Progenitor cell of endocrine pancreas (in vitro differentiated cells): Measurements from ENCODE around the gene VIT. TPM values are rescaled to one million over a fixed set of nuclear protein-coding genes. Genes with fewer than 3 reads are reported as not detected.

Experiments used
- DNase-seq: peaks from one replicate; pipeline ENCODE4 v3.0.0; 2021; ENCODE audit warnings: low spot score; ENCODE audit not compliant: unreplicated experiment
- H3K27ac Mint-ChIP-seq: 2 replicates; pipeline ENCODE4 v1.8.0; 2021; ENCODE audit warnings: mild to moderate bottlenecking, moderate library complexity, mixed read lengths
- H3K27me3 Mint-ChIP-seq: 2 replicates; pipeline ENCODE4 v1.8.0; 2021; ENCODE audit warnings: mixed read lengths
- H3K36me3 Mint-ChIP-seq: 2 replicates; pipeline ENCODE4 v1.8.0; 2022; ENCODE audit warnings: mixed read lengths; ENCODE audit not compliant: insufficient read depth
- H3K4me1 Mint-ChIP-seq: 2 replicates; pipeline ENCODE4 v1.8.0; 2021; ENCODE audit warnings: low read depth, mixed read lengths
- H3K4me3 Mint-ChIP-seq: 2 replicates; pipeline ENCODE4 v1.8.0; 2021; ENCODE audit warnings: low read depth, mild to moderate bottlenecking, moderate library complexity, mixed read lengths
- H3K9me3 Mint-ChIP-seq: 2 replicates; pipeline ENCODE4 v1.8.0; 2021; ENCODE audit warnings: low read depth, mixed read lengths
- CTCF ChIP-seq: fragments of 200-600 bp; sonication (generic); IDR thresholded peaks from one replicate; pipeline ENCODE4 v1.5.0; 2021; ENCODE audit warnings: antibody characterized with exemption, mild to moderate bottlenecking; ENCODE audit not compliant: unreplicated experiment
- total RNA-seq: library from RNA; stranded (reverse); gene quantifications from 2 replicates; pipeline ENCODE4 v1.2.1, GENCODE V29; 2021

Gene VIT
- total RNA-seq, 1 donor from 2014 or later, result not detected

- Mint-ChIP-seq H3K4me3 (no peak overlapping the region), H3K4me1 (no peaks in the 10 kb centered on the region), H3K27me3 (no peaks in the 10 kb centered on the region), H3K9me3 (no peaks in the 10 kb centered on the region), H3K36me3 (peaks cover 16% of the 10 kb centered on the region), H3K27ac (peak overlapping the region; percentile 22)
- DNase-seq, result no peak
- TF ChIP-seq CTCF, result no peak
These were observed 157.7 kb downstream of the VIT start for GRCh38 chr2:36854241-36854640.

GRCh38 chr2:36855429-36855828 lies 158.9 kb downstream of the VIT start:
- Mint-ChIP-seq H3K36me3 (peaks cover 15% of the 10 kb centered on the region), H3K4me1 (no peaks in the 10 kb centered on the region), H3K4me3 (no peak overlapping the region), H3K27me3 (no peaks in the 10 kb centered on the region), H3K9me3 (no peaks in the 10 kb centered on the region), H3K27ac (no peak overlapping the region)
- no peak for TF ChIP-seq CTCF
- no peak for DNase-seq

GRCh38 chr2:36857713-36858112 lies 161.2 kb downstream of the VIT start:
- Mint-ChIP-seq H3K27ac (no peak overlapping the region), H3K36me3 (peaks cover 16% of the 10 kb centered on the region), H3K27me3 (no peaks in the 10 kb centered on the region), H3K4me1 (no peaks in the 10 kb centered on the region), H3K9me3 (peaks cover 4% of the 10 kb centered on the region), H3K4me3 (no peak overlapping the region)
- DNase-seq, result no peak
- TF ChIP-seq CTCF, result no peak

GRCh38 chr2:36858551-36859365 lies 162.3 kb downstream of the VIT start:
- DNase-seq, result no peak
- H3K36me3 Mint-ChIP-seq, result peaks cover 26% of the 10 kb centered on the region
- H3K9me3 Mint-ChIP-seq, result peaks cover 14% of the 10 kb centered on the region
- no peak overlapping the region for H3K4me3 Mint-ChIP-seq
- H3K27me3 Mint-ChIP-seq, result no peaks in the 10 kb centered on the region
- no peak overlapping the region for H3K27ac Mint-ChIP-seq
- TF ChIP-seq CTCF, result no peak
- H3K4me1 Mint-ChIP-seq, result no peaks in the 10 kb centered on the region

GRCh38 chr2:36859366-36859792 lies 162.9 kb downstream of the VIT start:
- Mint-ChIP-seq H3K4me3 (no peak overlapping the region), H3K36me3 (peaks cover 29% of the 10 kb centered on the region)

More at GRCh38 chr2:36859366-36859792, 162.9 kb downstream of the VIT start:
- H3K27ac Mint-ChIP-seq, result no peak overlapping the region
- H3K27me3 Mint-ChIP-seq, result no peaks in the 10 kb centered on the region
- no peak for DNase-seq
- no peaks in the 10 kb centered on the region for H3K4me1 Mint-ChIP-seq
- TF ChIP-seq CTCF, result no peak
- H3K9me3 Mint-ChIP-seq, result peaks cover 15% of the 10 kb centered on the region
